ENCODE measurements around the gene GATB.

The GATB gene

DNA sequence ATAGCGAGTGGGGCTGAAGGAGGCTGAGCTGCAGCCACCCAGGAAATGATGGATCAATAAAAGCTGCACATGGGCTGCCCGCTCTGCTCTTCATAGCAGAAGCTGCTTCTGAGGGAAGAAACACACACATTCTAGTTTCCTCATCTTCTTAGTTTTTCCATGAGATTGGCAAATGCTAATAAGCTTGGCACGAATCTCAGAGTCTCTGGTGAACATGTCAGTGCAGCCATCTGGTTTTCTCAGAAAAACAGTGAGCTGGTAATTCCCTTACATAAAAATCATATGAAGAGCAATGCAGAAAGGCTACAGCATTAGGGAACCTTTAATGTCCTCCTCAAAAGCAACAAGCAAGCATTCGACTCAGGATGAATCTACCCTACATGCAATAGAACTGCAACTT lies 69.9 kb downstream of the GATB start:
- no peaks in the 10 kb centered on the region for H3K9me3 ChIP-seq (ENCODE audit: control insufficient read depth, low read length)
- no peak for DNase-seq
- H3K36me3 ChIP-seq (ENCODE audit: control insufficient read depth, insufficient read depth, low read length): no peaks in the 10 kb centered on the region
- H3K4me1 ChIP-seq (ENCODE audit: control insufficient read depth, insufficient read depth, low read length, poor library complexity, severe bottlenecking): no peaks in the 10 kb centered on the region
- no peak overlapping the region for H3K4me3 ChIP-seq (ENCODE audit: insufficient read depth, low read depth, low read length, poor library complexity, severe bottlenecking)
- H3K27ac ChIP-seq (ENCODE audit: insufficient read depth, low read length, poor library complexity, severe bottlenecking): no peak overlapping the region
- no peaks in the 10 kb centered on the region for H3K27me3 ChIP-seq (replicated peaks; ENCODE audit: control insufficient read depth, insufficient read depth, low read length, poor library complexity, severe bottlenecking)

DNA sequence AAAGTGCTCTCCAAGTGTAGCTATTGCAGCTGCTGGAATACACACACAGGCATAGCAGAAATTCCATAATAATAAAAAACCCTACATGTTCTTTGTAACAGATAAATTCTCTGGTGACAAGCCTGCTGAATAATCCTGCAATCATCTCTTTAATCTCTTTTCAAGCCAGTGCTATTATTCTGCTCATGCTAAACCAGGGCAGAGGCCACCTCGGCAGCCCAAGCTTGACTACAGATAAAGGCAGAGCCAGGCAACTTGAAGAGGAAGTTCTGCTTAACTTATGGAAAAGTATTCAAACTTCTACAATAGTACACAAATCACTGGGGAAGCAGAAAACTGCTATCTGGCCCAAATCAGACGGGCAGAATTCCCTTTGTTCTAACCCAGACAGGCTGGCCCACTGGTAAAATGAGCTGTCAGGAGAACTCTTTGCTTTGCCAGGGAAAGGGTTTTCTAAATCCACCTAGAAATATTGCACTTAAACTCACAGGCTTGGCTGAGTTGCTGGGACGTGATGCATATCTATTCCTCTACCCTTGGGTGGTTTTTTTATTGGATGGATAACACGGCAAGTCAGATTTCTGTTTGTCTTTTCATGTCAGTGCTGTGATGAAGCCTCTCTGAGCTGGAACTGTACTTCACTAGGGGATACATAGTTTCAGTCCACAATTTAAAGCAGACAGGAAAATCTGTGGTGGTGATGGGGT lies 70.5 kb downstream of the GATB start:
- Histone ChIP-seq H3K27ac (ENCODE audit: insufficient read depth, low read length, poor library complexity, severe bottlenecking) (no peak overlapping the region), H3K4me1 (ENCODE audit: control insufficient read depth, insufficient read depth, low read length, poor library complexity, severe bottlenecking) (no peaks in the 10 kb centered on the region), H3K36me3 (ENCODE audit: control insufficient read depth, insufficient read depth, low read length) (no peaks in the 10 kb centered on the region), H3K4me3 (ENCODE audit: insufficient read depth, low read depth, low read length, poor library complexity, severe bottlenecking) (no peak overlapping the region), H3K9me3 (ENCODE audit: control insufficient read depth, low read length) (no peaks in the 10 kb centered on the region), H3K27me3 (replicated peaks; ENCODE audit: control insufficient read depth, insufficient read depth, low read length, poor library complexity, severe bottlenecking) (no peaks in the 10 kb centered on the region)
- no peak for DNase-seq

DNA sequence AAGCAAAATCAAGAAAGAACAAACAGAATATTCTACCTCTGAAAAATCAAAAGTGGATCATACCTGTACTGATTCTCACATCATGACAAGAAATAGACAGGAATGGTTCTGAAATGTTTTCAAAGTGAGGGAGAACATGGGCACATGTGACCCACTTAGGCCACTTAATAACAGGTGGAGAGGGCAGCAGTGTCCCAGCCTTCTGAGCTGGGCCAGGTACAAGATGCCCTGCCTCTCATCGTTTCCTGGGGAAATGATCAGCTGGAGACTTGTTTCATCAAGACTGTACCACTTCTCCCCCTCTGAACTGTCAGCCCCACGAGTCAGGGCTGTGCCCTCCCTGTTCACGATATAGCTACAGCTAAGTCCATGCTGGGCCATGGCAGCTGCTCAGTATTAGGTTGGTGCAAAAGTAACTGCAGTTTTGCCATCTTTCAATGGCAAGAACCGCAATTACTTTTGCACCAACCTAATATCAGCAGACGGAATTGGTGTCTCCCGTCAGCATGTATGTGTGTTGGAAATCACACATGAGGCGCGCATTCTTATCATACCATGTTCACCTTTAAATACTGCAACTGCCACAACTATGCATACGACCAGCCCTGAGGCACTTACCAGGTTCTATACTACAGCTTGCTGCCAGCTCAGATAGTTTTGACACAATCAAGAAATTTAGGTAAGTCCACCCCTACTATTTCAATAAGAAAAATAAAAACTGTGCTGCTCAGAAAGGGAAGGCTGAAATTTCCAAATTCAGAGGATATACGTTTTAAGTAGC lies 71.4 kb downstream of the GATB start:
- no peaks in the 10 kb centered on the region for H3K4me1 ChIP-seq (ENCODE audit: control insufficient read depth, insufficient read depth, low read length, poor library complexity, severe bottlenecking)
- no peak overlapping the region for H3K4me3 ChIP-seq (ENCODE audit: insufficient read depth, low read depth, low read length, poor library complexity, severe bottlenecking)
- H3K9me3 ChIP-seq (ENCODE audit: control insufficient read depth, low read length): no peaks in the 10 kb centered on the region
- H3K27me3 ChIP-seq (replicated peaks; ENCODE audit: control insufficient read depth, insufficient read depth, low read length, poor library complexity, severe bottlenecking): no peaks in the 10 kb centered on the region
- H3K27ac ChIP-seq (ENCODE audit: insufficient read depth, low read length, poor library complexity, severe bottlenecking): no peak overlapping the region
- H3K36me3 ChIP-seq (ENCODE audit: control insufficient read depth, insufficient read depth, low read length): no peaks in the 10 kb centered on the region
- DNase-seq: no peak

DNA sequence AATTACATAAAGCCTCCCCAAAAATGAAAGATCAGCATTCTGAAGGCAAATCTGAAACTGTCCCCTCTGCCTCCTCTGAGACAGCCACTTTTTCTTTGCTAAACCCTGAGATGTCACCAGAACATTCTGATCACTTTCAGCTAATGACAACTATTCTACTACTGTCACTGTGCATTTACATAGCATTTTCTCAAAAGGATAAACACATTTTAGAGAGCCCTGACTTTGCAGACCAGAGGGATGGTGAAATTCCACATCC lies 72.1 kb downstream of the GATB start:
- Histone ChIP-seq H3K27ac (ENCODE audit: insufficient read depth, low read length, poor library complexity, severe bottlenecking) (no peak overlapping the region), H3K9me3 (ENCODE audit: control insufficient read depth, low read length) (no peaks in the 10 kb centered on the region), H3K27me3 (replicated peaks; ENCODE audit: control insufficient read depth, insufficient read depth, low read length, poor library complexity, severe bottlenecking) (no peaks in the 10 kb centered on the region), H3K4me1 (ENCODE audit: control insufficient read depth, insufficient read depth, low read length, poor library complexity, severe bottlenecking) (no peaks in the 10 kb centered on the region), H3K4me3 (ENCODE audit: insufficient read depth, low read depth, low read length, poor library complexity, severe bottlenecking) (no peak overlapping the region), H3K36me3 (ENCODE audit: control insufficient read depth, insufficient read depth, low read length) (no peaks in the 10 kb centered on the region)
- no peak for DNase-seq

DNA sequence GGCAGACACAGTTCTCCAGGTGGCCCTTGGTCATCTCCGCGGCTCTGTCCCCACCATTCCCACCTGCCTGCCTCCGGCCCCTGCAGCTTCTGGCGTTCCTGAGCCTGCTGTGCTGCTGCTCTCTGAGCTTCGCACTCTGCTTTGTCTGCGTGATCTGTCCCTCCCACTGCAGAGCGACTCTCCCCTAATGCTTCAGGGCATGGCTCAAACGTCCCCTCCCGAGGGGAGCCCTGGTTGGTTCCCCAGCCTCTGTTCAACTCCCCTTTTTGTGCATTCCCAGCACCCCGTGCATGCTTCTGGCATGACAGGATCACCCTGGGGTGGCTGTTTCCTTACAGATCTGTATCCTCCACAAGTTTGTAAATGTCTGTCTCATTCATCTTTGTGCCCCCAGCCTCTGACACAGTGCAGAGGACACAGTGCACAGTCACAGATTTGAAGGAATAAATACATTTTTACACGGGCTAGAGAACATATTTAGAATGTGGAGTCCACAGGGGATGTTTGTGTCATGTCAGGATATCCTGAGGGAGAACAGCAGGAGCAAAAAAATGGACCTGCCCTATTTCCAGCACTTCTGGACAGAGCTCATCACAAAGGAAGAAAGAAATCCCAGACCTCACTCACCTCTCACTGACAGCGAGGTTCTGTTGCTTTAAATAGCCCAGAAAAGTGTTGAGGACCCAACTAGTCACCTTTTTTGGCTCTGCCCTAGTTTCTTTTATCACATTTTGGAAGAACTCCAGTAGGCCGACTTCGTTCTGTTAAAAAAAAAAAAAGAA lies 72.6 kb downstream of the GATB start:
- H3K4me3 ChIP-seq (ENCODE audit: insufficient read depth, low read depth, low read length, poor library complexity, severe bottlenecking): no peak overlapping the region
- H3K36me3 ChIP-seq (ENCODE audit: control insufficient read depth, insufficient read depth, low read length): no peaks in the 10 kb centered on the region
- no peak for DNase-seq
- no peaks in the 10 kb centered on the region for H3K4me1 ChIP-seq (ENCODE audit: control insufficient read depth, insufficient read depth, low read length, poor library complexity, severe bottlenecking)
- H3K27me3 ChIP-seq (replicated peaks; ENCODE audit: control insufficient read depth, insufficient read depth, low read length, poor library complexity, severe bottlenecking): no peaks in the 10 kb centered on the region
- no peak overlapping the region for H3K27ac ChIP-seq (ENCODE audit: insufficient read depth, low read length, poor library complexity, severe bottlenecking)
- no peaks in the 10 kb centered on the region for H3K9me3 ChIP-seq (ENCODE audit: control insufficient read depth, low read length)

DNA sequence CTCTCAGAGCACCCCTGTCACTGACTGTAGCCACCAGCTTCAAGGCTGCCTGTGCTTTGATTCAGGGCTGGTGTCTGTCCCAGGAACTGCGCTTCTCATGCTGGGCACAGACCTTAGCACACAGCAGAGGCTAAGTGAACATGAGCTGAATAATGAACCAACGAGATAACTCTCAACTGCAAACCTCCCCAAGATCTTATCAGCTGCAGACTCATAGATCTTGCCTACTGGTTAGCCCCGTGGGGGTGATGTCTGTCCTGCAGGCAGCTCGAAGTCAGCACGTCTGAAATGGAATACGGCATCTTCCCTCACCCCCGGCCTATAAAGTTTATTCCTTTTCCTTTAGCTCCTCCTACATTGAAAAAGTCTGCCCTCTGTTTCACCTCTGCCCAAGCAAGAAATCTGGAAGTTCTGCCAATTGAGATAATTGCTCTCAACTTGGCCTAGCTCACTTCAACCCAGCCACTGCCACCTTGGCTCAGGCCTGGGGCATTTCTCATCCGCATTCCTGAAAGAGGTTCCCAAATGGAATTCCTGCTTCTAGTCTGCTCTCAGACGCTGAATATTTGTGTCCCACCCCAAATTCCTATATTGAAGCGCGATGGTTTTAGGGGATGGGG lies 73.7 kb downstream of the GATB start:
- H3K36me3 ChIP-seq (ENCODE audit: control insufficient read depth, insufficient read depth, low read length): no peaks in the 10 kb centered on the region
- DNase-seq: no peak

DNA sequence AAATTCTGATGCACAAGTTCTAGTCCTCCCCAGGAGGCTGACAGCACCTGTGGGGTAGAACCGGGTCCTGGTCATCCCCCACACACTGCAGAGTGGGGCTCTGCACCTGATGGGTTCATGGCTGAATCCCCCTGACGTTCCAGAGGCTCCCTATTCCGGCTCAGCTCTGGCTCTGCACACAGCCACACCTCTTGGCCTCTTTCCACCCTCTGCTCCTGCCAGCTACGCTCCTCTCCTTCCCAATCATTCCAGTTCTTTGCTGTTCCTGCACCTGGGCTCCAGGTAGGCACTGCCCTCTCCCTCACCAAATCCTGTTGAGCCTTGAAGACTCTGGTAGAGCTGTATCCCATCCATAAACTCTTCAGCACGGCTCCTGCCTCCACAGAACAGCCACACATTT lies 75.5 kb downstream of the GATB start:
- no peaks in the 10 kb centered on the region for H3K9me3 ChIP-seq (ENCODE audit: control insufficient read depth, low read length)
- H3K36me3 ChIP-seq (ENCODE audit: control insufficient read depth, insufficient read depth, low read length): peaks cover 4% of the 10 kb centered on the region
- DNase-seq: no peak
- no peaks in the 10 kb centered on the region for H3K27me3 ChIP-seq (replicated peaks; ENCODE audit: control insufficient read depth, insufficient read depth, low read length, poor library complexity, severe bottlenecking)
- H3K27ac ChIP-seq (ENCODE audit: insufficient read depth, low read length, poor library complexity, severe bottlenecking): no peak overlapping the region
- H3K4me1 ChIP-seq (ENCODE audit: control insufficient read depth, insufficient read depth, low read length, poor library complexity, severe bottlenecking): no peaks in the 10 kb centered on the region
- no peak overlapping the region for H3K4me3 ChIP-seq (ENCODE audit: insufficient read depth, low read depth, low read length, poor library complexity, severe bottlenecking)

More for the DNA sequence above, 73.7 kb downstream of the GATB start:
- H3K9me3 ChIP-seq (ENCODE audit: control insufficient read depth, low read length): no peaks in the 10 kb centered on the region
- no peaks in the 10 kb centered on the region for H3K27me3 ChIP-seq (replicated peaks; ENCODE audit: control insufficient read depth, insufficient read depth, low read length, poor library complexity, severe bottlenecking)
- no peaks in the 10 kb centered on the region for H3K4me1 ChIP-seq (ENCODE audit: control insufficient read depth, insufficient read depth, low read length, poor library complexity, severe bottlenecking)
- no peak overlapping the region for H3K27ac ChIP-seq (ENCODE audit: insufficient read depth, low read length, poor library complexity, severe bottlenecking)
- no peak overlapping the region for H3K4me3 ChIP-seq (ENCODE audit: insufficient read depth, low read depth, low read length, poor library complexity, severe bottlenecking)

DNA sequence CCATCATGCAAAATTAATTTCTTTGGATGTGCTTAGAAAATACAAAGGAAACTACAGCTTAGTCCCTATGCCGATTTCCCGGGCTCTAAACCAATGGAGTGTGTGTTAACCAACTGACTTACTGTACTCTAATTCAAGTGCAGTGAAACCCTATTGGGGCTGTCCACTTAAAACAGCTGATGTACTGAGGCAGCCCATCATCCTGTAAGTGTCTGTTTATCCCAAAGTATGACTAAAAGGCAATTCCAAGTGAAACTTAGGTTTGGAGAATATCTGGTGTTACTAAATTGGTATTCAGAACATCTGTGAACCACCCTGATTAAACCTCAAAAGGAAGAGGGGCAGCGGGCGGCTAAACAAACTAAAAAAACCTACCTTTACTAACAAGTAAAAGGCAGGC lies 79.7 kb downstream of the GATB start:
- no peaks in the 10 kb centered on the region for H3K4me1 ChIP-seq (ENCODE audit: control insufficient read depth, insufficient read depth, low read length, poor library complexity, severe bottlenecking)
- peaks cover 10% of the 10 kb centered on the region for H3K36me3 ChIP-seq (ENCODE audit: control insufficient read depth, insufficient read depth, low read length)

DNA sequence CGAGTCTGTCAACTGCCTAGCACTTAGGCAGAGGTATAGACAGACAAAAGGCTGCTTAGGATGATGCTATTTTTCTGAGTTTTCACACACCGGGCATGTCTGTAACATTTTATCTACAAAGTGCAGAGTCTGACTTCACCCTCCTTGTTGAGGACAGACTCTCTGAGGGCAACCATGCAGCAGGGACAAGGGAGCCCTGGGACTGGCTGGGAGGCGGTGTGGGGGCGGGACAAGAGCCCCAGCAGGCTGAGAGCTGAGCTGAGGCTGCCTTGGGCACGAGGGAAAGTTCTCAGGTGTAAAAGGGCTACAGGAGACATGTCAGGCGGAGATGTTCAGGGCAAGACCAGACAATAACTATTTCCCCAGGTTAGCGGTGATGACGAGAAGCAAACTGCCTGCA lies 81.6 kb downstream of the GATB start:
- Histone ChIP-seq H3K36me3 (ENCODE audit: control insufficient read depth, insufficient read depth, low read length) (peaks cover 10% of the 10 kb centered on the region), H3K27me3 (replicated peaks; ENCODE audit: control insufficient read depth, insufficient read depth, low read length, poor library complexity, severe bottlenecking) (no peaks in the 10 kb centered on the region), H3K4me3 (ENCODE audit: insufficient read depth, low read depth, low read length, poor library complexity, severe bottlenecking) (no peak overlapping the region), H3K9me3 (ENCODE audit: control insufficient read depth, low read length) (no peaks in the 10 kb centered on the region), H3K4me1 (ENCODE audit: control insufficient read depth, insufficient read depth, low read length, poor library complexity, severe bottlenecking) (no peaks in the 10 kb centered on the region), H3K27ac (ENCODE audit: insufficient read depth, low read length, poor library complexity, severe bottlenecking) (no peak overlapping the region)
- no peak for DNase-seq

More for the DNA sequence above, 79.7 kb downstream of the GATB start:
- no peak overlapping the region for H3K4me3 ChIP-seq (ENCODE audit: insufficient read depth, low read depth, low read length, poor library complexity, severe bottlenecking)
- no peaks in the 10 kb centered on the region for H3K9me3 ChIP-seq (ENCODE audit: control insufficient read depth, low read length)
- DNase-seq: no peak
- no peaks in the 10 kb centered on the region for H3K27me3 ChIP-seq (replicated peaks; ENCODE audit: control insufficient read depth, insufficient read depth, low read length, poor library complexity, severe bottlenecking)
- H3K27ac ChIP-seq (ENCODE audit: insufficient read depth, low read length, poor library complexity, severe bottlenecking): no peak overlapping the region
